T-helper 1 cell treated with Interleukin-12 subunit alpha and Interleukin-12 subunit beta and Interleukin-4 antibody, amounts not matched to agents 30 μg/mL and 1 μg/mL, for 36 hours (primary cell): ENCODE measurements around the gene B3GNT8.

Source experiments
- H3K27ac Mint-ChIP-seq: one replicate; pipeline ENCODE4 v1.8.0; 2021; ENCODE audit warnings: mild to moderate bottlenecking, mixed read lengths
- H3K27me3 Mint-ChIP-seq: one replicate; pipeline ENCODE4 v1.8.0; 2021; ENCODE audit warnings: low read depth, mixed read lengths
- H3K36me3 Mint-ChIP-seq: one replicate; pipeline ENCODE4 v1.8.0; 2021; ENCODE audit warnings: low read depth, mixed read lengths
- H3K4me1 Mint-ChIP-seq: one replicate; pipeline ENCODE4 v1.8.0; 2021; ENCODE audit warnings: low read depth, mixed read lengths
- H3K4me3 Mint-ChIP-seq: one replicate; pipeline ENCODE4 v1.8.0; 2021; ENCODE audit warnings: mild to moderate bottlenecking, moderate library complexity, mixed read lengths
- H3K9me3 Mint-ChIP-seq: one replicate; pipeline ENCODE4 v1.8.0; 2021; ENCODE audit warnings: mixed read lengths

The B3GNT8 gene

GRCh38 chr19:41428481-41428859 lies 1.3 kb upstream of the B3GNT8 start:
- Mint-ChIP-seq H3K9me3 (no peaks in the 10 kb centered on the region), H3K4me1 (peaks cover 13% of the 10 kb centered on the region), H3K36me3 (peaks cover 14% of the 10 kb centered on the region), H3K27me3 (no peaks in the 10 kb centered on the region), H3K4me3 (no peak overlapping the region), H3K27ac (peak overlapping the region; percentile 42)

DNA sequence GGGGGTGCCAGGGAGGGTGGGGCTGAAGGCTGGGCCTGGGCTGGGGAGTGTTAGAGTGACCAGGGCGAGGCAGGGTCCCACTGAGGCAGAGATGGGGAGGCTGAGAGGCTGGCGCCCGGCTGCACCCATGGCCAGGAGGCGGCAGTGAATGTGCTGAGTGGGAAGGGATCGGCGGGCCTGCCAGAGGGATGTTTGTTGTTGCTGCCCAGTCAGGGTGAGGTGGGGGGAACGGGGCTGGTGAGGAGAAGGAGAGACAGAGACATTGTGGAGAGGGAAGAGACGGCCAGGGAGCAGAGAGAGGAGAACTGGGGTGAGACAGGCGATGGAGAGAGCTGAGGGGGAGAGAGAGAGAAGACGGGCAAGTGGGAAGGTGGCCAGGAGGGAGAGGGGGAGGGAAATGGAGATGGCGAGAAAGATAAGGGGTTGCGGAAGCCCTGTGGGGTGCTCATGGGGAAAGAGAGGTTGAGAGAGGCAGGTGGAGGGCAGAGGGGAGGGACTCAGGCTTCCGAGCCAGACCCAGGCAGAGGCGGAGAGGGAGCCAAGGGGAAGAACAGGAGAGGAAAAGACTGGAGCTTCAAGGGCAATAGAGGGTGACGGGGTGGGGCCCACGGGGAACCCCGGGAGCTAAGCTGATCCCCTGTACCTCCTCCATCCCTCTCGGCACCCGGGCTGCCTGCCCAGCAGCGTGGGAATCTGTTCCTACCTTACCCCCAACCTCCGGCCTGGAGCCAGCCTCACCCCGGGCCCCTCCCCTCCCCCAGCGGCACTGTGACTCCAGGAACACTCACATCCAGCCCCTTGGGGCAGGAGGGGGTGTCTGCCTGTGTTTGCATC lies 690 bp upstream of the B3GNT8 start:
- Mint-ChIP-seq H3K27ac (peak overlapping the region; percentile 91), H3K4me1 (peaks cover 13% of the 10 kb centered on the region), H3K36me3 (peaks cover 14% of the 10 kb centered on the region), H3K27me3 (no peaks in the 10 kb centered on the region), H3K9me3 (no peaks in the 10 kb centered on the region), H3K4me3 (peak overlapping the region; percentile 88)

DNA sequence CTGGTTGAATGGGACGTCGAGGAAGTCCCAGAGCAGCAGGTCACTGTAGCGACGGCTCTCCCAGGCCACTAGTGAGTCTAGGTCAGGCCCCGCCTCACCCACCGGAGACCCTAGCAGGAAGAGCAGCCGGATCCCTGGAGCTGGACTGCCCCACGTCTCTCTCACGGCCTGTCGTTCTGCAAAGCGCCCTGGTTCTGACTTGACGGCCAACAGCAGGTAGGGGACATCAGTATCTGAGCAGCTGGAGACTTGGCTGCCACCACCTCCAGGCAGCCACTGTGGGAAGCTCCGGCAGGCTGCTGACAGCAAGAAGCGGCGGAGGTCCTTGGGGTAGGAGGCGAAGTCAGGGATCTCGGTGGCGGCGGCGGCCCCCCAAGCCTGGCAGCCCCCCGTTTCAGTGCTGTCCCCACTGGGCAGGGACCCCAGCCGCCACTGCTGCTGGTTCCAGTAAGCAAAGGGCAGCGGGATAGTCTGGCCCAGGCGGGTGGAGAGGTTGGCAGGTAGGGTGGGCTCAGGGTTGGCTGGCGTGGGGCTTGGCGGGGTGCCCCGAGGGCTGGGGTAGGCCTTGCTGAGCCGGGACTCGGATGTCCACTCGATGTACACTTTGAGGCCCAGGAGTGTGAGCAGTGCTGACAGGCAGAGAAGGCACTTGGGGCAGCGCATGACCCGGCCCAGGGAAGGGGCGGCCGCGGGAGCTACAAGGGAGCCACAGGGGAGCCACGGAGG lies 895 bp downstream of the B3GNT8 start:
- H3K27ac Mint-ChIP-seq: no peak overlapping the region
- peaks cover 11% of the 10 kb centered on the region for H3K36me3 Mint-ChIP-seq
- peaks cover 12% of the 10 kb centered on the region for H3K4me1 Mint-ChIP-seq
- no peaks in the 10 kb centered on the region for H3K27me3 Mint-ChIP-seq
- no peak overlapping the region for H3K4me3 Mint-ChIP-seq
- no peaks in the 10 kb centered on the region for H3K9me3 Mint-ChIP-seq

- H3K9me3 Mint-ChIP-seq: no peaks in the 10 kb centered on the region
- H3K4me3 Mint-ChIP-seq: no peak overlapping the region
- peaks cover 14% of the 10 kb centered on the region for H3K36me3 Mint-ChIP-seq
- peaks cover 12% of the 10 kb centered on the region for H3K4me1 Mint-ChIP-seq
- H3K27ac Mint-ChIP-seq: no peak overlapping the region
- no peaks in the 10 kb centered on the region for H3K27me3 Mint-ChIP-seq
These were observed 1.7 kb downstream of the B3GNT8 start for GRCh38 chr19:41425174-41426115.

DNA sequence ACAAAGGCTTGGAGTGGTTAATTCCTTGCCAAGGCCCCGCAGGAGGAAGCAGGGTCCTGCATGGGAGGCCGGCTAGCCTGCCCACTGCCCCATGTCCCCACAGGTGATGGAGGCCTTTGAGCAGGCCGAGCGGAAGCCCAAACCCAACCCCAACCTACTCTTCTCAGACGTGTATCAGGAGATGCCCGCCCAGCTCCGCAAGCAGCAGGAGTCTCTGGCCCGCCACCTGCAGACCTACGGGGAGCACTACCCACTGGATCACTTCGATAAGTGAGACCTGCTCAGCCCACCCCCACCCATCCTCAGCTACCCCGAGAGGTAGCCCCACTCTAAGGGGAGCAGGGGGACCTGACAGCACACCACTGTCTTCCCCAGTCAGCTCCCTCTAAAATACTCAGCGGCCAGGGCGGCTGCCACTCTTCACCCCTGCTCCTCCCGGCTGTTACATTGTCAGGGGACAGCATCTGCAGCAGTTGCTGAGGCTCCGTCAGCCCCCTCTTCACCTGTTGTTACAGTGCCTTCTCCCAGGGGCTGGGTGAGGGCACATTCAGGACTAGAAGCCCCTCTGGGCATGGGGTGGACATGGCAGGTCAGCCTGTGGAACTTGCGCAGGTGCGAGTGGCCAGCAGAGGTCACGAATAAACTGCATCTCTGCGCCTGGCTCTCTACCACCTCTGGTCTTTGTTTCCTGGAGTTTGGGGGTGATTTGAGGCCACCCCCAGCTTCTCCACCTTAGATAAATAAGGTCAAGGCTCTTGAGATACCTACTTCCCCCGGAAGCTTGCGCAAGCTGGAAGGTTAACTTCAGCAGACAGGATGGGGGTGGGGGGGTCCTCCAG lies 2.6 kb downstream of the B3GNT8 start:
- H3K9me3 Mint-ChIP-seq: no peaks in the 10 kb centered on the region
- H3K4me1 Mint-ChIP-seq: peaks cover 12% of the 10 kb centered on the region
- no peak overlapping the region for H3K27ac Mint-ChIP-seq

GRCh38 chr19:41422955-41423354 lies 4.2 kb downstream of the B3GNT8 start:
- Mint-ChIP-seq H3K27me3 (no peaks in the 10 kb centered on the region), H3K27ac (no peak overlapping the region), H3K36me3 (peaks cover 16% of the 10 kb centered on the region), H3K4me1 (peaks cover 8% of the 10 kb centered on the region), H3K4me3 (no peak overlapping the region), H3K9me3 (no peaks in the 10 kb centered on the region)

More for the DNA sequence above, 2.6 kb downstream of the B3GNT8 start:
- no peaks in the 10 kb centered on the region for H3K27me3 Mint-ChIP-seq
- peaks cover 14% of the 10 kb centered on the region for H3K36me3 Mint-ChIP-seq
- no peak overlapping the region for H3K4me3 Mint-ChIP-seq

DNA sequence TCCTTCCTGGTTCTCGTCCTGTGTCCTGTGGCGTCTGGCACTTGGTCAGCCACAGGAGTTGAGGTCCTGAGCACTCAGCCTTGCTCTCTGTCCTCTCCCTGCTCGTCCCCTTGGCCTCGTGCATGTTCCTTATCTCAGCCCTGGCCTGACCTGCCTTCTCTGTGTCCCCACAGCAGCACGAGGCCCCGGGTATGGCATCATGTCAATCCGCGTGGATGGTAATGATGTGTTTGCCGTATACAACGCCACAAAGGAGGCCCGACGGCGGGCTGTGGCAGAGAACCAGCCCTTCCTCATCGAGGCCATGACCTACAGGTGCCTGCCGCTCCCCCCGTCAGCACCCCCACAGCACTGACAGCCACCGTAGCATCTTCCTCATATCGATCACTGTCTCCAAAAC lies 4.7 kb downstream of the B3GNT8 start:
- Mint-ChIP-seq H3K27me3 (no peaks in the 10 kb centered on the region), H3K27ac (no peak overlapping the region), H3K4me3 (no peak overlapping the region), H3K9me3 (no peaks in the 10 kb centered on the region), H3K36me3 (peaks cover 13% of the 10 kb centered on the region), H3K4me1 (peaks cover 4% of the 10 kb centered on the region)

GRCh38 chr19:41421973-41422372 lies 5.2 kb downstream of the B3GNT8 start:
- Mint-ChIP-seq H3K27ac (no peak overlapping the region), H3K27me3 (no peaks in the 10 kb centered on the region), H3K9me3 (no peaks in the 10 kb centered on the region), H3K4me1 (peaks cover 2% of the 10 kb centered on the region), H3K36me3 (peaks cover 16% of the 10 kb centered on the region), H3K4me3 (no peak overlapping the region)

- H3K4me1 Mint-ChIP-seq: no peaks in the 10 kb centered on the region
- H3K9me3 Mint-ChIP-seq: no peaks in the 10 kb centered on the region
- no peaks in the 10 kb centered on the region for H3K27me3 Mint-ChIP-seq
- no peak overlapping the region for H3K4me3 Mint-ChIP-seq
- H3K36me3 Mint-ChIP-seq: peaks cover 16% of the 10 kb centered on the region
- no peak overlapping the region for H3K27ac Mint-ChIP-seq
These were observed 5.9 kb downstream of the B3GNT8 start for GRCh38 chr19:41421314-41421713.

DNA sequence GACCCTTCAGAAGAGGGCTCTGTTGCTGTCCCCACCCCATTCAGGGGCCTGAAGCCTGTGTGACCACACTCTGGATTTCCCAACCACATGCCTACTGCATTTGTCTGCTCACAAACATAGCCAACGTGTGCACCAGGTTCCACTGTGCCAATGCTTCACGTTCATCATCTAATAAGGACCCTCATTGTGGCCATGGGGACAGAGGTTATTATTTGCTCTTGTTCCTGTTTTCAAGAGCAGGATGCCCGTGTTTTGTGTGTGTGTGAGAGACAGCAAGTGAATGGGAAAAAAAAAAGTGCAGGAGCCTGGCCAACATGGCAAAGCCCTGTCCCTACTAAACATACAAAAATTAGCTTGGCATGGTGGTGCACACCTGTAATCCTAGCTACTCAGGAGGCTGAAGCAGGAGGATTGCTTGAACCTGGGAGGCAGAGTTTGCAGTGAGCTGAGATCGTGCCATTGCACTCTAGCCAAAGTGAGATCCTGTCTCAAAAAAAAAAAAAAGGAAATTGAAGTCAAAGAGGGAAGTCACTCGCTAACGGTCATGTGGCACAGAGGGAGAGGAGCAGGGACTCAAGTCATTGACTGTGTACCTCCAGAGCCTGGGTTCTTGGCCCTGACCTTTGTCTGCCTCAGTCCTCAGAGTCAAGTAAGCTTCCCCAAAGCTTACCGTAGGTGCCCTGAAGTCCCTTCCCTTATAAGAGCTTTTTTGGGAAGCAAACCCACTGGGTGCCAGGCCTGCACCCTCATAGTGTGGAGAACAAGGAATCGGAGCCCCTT lies 6.9 kb downstream of the B3GNT8 start:
- Mint-ChIP-seq H3K9me3 (no peaks in the 10 kb centered on the region), H3K27me3 (no peaks in the 10 kb centered on the region), H3K27ac (no peak overlapping the region), H3K4me1 (no peaks in the 10 kb centered on the region), H3K4me3 (no peak overlapping the region), H3K36me3 (peaks cover 15% of the 10 kb centered on the region)

GRCh38 chr19:41416194-41416674 lies 10.9 kb downstream of the B3GNT8 start:
- Mint-ChIP-seq H3K9me3 (no peaks in the 10 kb centered on the region), H3K36me3 (peaks cover 20% of the 10 kb centered on the region), H3K4me3 (no peak overlapping the region), H3K4me1 (no peaks in the 10 kb centered on the region), H3K27me3 (no peaks in the 10 kb centered on the region), H3K27ac (no peak overlapping the region)

DNA sequence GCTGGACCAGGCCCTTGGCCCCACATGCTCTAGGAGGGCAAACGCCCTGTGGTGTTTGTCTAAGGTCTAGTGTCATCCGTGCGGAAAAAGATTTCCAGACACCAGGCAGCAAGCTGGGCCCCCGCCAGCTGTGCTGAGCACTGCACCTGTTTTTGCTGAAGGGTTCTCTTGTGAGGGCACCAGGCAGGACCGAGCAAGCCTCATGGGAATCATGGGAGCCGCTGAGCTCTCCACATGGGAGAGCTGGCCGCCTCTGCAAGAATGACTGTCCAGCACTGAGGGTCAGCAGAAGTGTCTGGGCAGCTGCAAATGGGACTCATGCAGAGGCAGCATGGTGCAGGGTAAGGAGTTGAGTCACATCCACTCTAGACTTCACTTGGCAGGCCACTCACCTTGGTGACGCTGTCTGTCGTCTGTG lies 12.0 kb downstream of the B3GNT8 start:
- Mint-ChIP-seq H3K36me3 (peaks cover 17% of the 10 kb centered on the region), H3K4me3 (no peak overlapping the region), H3K4me1 (no peaks in the 10 kb centered on the region), H3K27ac (no peak overlapping the region), H3K27me3 (no peaks in the 10 kb centered on the region), H3K9me3 (no peaks in the 10 kb centered on the region)

GRCh38 chr19:41414461-41414860 lies 12.7 kb downstream of the B3GNT8 start:
- Mint-ChIP-seq H3K36me3 (peaks cover 17% of the 10 kb centered on the region), H3K27me3 (no peaks in the 10 kb centered on the region), H3K4me3 (no peak overlapping the region), H3K9me3 (no peaks in the 10 kb centered on the region), H3K4me1 (peaks cover 1% of the 10 kb centered on the region), H3K27ac (no peak overlapping the region)
